Mucosa of descending colon (tissue), 3 donors: Measurements from ENCODE around the gene OR51F2. TPM values are rescaled to one million over a fixed set of nuclear protein-coding genes. Genes with fewer than 3 reads are reported as not detected.
"Not testable (repeated sequence)": the region's sequence is repeated elsewhere in the genome, so short reads cannot be mapped to it uniquely, and the experiment has no call there.

ENCODE experiments used
- ATAC-seq: fragments of 200-7000 bp; cut with Tn5 transposase; one replicate; pipeline ENCODE4 v1.9.1; 2020; ENCODE audit warnings: mild to moderate bottlenecking, moderate library complexity
- DNase-seq, 3 donors: peaks; one replicate each; pipeline ENCODE4 v3.0.0-alpha.2; 2020
- H3K36me3 ChIP-seq: fragments of 200-600 bp; one replicate; pipeline ENCODE4 v1.8.0; 2021; ENCODE audit warnings: low read depth, mild to moderate bottlenecking
- H3K4me1 ChIP-seq: fragments of 200-600 bp; one replicate; pipeline ENCODE4 v1.8.0; 2021; ENCODE audit warnings: low read depth, mild to moderate bottlenecking
- H3K4me3 ChIP-seq: fragments of 200-600 bp; one replicate; pipeline ENCODE4 v1.8.0; 2021; ENCODE audit warnings: mild to moderate bottlenecking
- H3K9me3 ChIP-seq: fragments of 200-600 bp; one replicate; pipeline ENCODE4 v1.8.0; 2021; ENCODE audit warnings: mild to moderate bottlenecking
- intact Hi-C, 2 donors: fragments of 100-400 bp; cut with DNase I in 1 of 2; cut with micrococcal nuclease in 1 of 2; formaldehyde crosslinking; loops; one replicate each; pipeline versions ENCODE4 v1.11.0 to v1.11.1; 2022; cut with DNase I, micrococcal nuclease
- long read RNA-seq, 2 donors: library from polyadenylated mRNA; unstranded; transcript quantifications; one replicate each; pipeline ENCODE4 v2.0.0, GENCODE V29; 2019 to 2021
- total RNA-seq, 3 donors: library from RNA; stranded (reverse); fragmentation: NEBNext Ultra II Directional in 2 of 3; extraction: Animal tissue kit (Norgen Biotek cat#: 25700) in 2 of 3; gene quantifications; one replicate each; pipeline versions ENCODE4 v1.2.1 to v1.2.4, GENCODE V29; 2021 to 2023
- TF ChIP-seq, protein P1 (sequence below): fragments of 200-600 bp; IDR thresholded peaks from one replicate; pipeline ENCODE4 v1.8.0; 2022; ENCODE audit warnings: antibody characterized with exemption, mild to moderate bottlenecking
- donor health status: DM: no; HTN: no; CAD: no; lungs with moderate emphysema.
- donor health status: DM: no; HTN: no; CAD: no.
- donor health status: DM: no; HTN: yes; CAD: no.

The OR51F2 gene
- not detected for total RNA-seq
- long read RNA-seq, donor 1, result 0 reads
- long read RNA-seq, donor 2, result 0 reads

GRCh38 chr11:4821021-4821420 is at the start of gene OR51F2:
Gene OR51F2 (plus strand): TSS chr11:4821321. CDS start chr11:4821422, 101 bp downstream.
- no peak for DNase-seq
- intact Hi-C loops, result no loop called here
- TF ChIP-seq, protein P1, sequence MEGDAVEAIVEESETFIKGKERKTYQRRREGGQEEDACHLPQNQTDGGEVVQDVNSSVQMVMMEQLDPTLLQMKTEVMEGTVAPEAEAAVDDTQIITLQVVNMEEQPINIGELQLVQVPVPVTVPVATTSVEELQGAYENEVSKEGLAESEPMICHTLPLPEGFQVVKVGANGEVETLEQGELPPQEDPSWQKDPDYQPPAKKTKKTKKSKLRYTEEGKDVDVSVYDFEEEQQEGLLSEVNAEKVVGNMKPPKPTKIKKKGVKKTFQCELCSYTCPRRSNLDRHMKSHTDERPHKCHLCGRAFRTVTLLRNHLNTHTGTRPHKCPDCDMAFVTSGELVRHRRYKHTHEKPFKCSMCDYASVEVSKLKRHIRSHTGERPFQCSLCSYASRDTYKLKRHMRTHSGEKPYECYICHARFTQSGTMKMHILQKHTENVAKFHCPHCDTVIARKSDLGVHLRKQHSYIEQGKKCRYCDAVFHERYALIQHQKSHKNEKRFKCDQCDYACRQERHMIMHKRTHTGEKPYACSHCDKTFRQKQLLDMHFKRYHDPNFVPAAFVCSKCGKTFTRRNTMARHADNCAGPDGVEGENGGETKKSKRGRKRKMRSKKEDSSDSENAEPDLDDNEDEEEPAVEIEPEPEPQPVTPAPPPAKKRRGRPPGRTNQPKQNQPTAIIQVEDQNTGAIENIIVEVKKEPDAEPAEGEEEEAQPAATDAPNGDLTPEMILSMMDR, result no peak
- H3K9me3 ChIP-seq, result no peaks in the 10 kb centered on the region
- no peaks in the 10 kb centered on the region for H3K4me1 ChIP-seq
- H3K4me3 ChIP-seq, result no peak within 1 kb of the TSS
- ATAC-seq, result no peak
- H3K36me3 ChIP-seq, result no peaks in the 10 kb centered on the region

- Histone ChIP-seq H3K9me3 (no peaks in the 10 kb centered on the region), H3K4me1 (no peaks in the 10 kb centered on the region), H3K4me3 (no peak overlapping the region), H3K36me3 (no peaks in the 10 kb centered on the region)
- DNase-seq (no peak), ATAC-seq (no peak)
- TF ChIP-seq, protein P1, result no peak
- intact Hi-C loops, result no loop called here
These were observed 38.7 kb upstream of the OR51F2 start for GRCh38 chr11:4782454-4782853.

GRCh38 chr11:4797206-4797605 is 23.9 kb upstream of the OR51F2 start:
- Histone ChIP-seq H3K36me3 (no peaks in the 10 kb centered on the region), H3K9me3 (no peaks in the 10 kb centered on the region), H3K4me3 (no peak overlapping the region), H3K4me1 (no peaks in the 10 kb centered on the region)
- ATAC-seq, result peak; percentile 75
- intact Hi-C loops, result no loop called here
- TF ChIP-seq, protein P1, result no peak
- DNase-seq, result no peak

GRCh38 chr11:4798427-4799183 is 22.5 kb upstream of the OR51F2 start:
- intact Hi-C loops, result no loop called here
- Histone ChIP-seq H3K9me3 (no peaks in the 10 kb centered on the region), H3K36me3 (no peaks in the 10 kb centered on the region), H3K4me3 (no peak overlapping the region), H3K4me1 (no peaks in the 10 kb centered on the region)
- ATAC-seq (no peak), DNase-seq (no peak)
- TF ChIP-seq, protein P1, result no peak

DNA sequence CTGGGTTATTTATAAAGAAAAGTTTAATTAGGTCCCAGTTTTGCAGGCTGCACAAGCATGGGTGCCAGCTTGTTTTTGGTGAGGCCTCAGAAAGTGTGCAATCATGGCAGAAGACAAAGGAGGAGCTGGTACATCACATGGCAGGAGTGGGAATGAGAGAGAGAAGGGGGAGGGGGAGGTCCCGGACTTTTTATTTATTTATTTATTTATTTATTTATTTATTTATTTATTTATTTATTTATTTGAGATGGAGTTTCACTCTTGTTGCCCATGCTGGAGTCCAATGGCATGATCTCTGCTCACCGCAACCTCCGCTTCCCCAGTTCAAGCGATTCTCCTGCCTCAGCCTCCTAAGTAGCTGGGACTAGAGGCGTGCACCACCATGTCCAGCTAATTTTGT is 19.8 kb upstream of the OR51F2 start:
- H3K9me3 ChIP-seq, H3K4me3 ChIP-seq, H3K36me3 ChIP-seq, DNase-seq, ATAC-seq, H3K4me1 ChIP-seq, intact Hi-C loops: not testable (repeated sequence)

GRCh38 chr11:4804280-4804679 is 16.8 kb upstream of the OR51F2 start, which contains the start of gene OR52R1:
Gene OR52R1 (minus strand): TSS chr11:4804380. CDS start chr11:4804380, 0 bp downstream.
- no peak for ATAC-seq
- intact Hi-C loops, result no loop called here
- H3K36me3 ChIP-seq, result no peaks in the 10 kb centered on the region
- TF ChIP-seq, protein P1, result no peak
- no peaks in the 10 kb centered on the region for H3K9me3 ChIP-seq
- no peak within 1 kb of the TSS for H3K4me3 ChIP-seq
- no peaks in the 10 kb centered on the region for H3K4me1 ChIP-seq
- DNase-seq, result no peak
